OCI-LY3 (cell line): Measurements from ENCODE around the gene FGF13.

Experiments used
- CTCF ChIP-seq: fragments of 200-600, 300-600 bp; sonication (generic); IDR thresholded peaks from 2 replicates; pipeline ENCODE4 v1.5.1; 2014; ENCODE audit warnings: antibody characterized with exemption, low read length, low read depth
- EZH2phosphoT487 ChIP-seq: fragments of 200-600 bp; shearing (Covaris generic); IDR thresholded peaks from 2 replicates; pipeline ENCODE4 v1.6.1; 2018; ENCODE audit warnings: antibody characterized with exemption, mixed run types, low read depth

- TF ChIP-seq CTCF (no peak), EZH2phosphoT487 (no peak)
These were observed 18.9 kb downstream of the FGF13 start for GRCh38 chrX:138692591-138692990.
